T-helper 2 cell treated with Interferon-gamma antibody and Interleukin-4, amounts not matched to agents 5 μg/mL and 100 μg/mL, for 36 hours (primary cell): ENCODE results near the gene SZRD1.

Source experiments
- DNase-seq: peaks from one replicate; pipeline ENCODE4 v3.0.0; 2021; ENCODE audit warnings: low spot score
- H3K27ac Mint-ChIP-seq: one replicate; pipeline ENCODE4 v1.8.0; 2021; ENCODE audit warnings: mild to moderate bottlenecking, mixed read lengths
- H3K27me3 Mint-ChIP-seq: one replicate; pipeline ENCODE4 v1.8.0; 2021; ENCODE audit warnings: low read depth, mixed read lengths
- H3K36me3 Mint-ChIP-seq: one replicate; pipeline ENCODE4 v1.8.0; 2021; ENCODE audit warnings: low read depth, mixed read lengths
- H3K4me1 Mint-ChIP-seq: one replicate; pipeline ENCODE4 v1.8.0; 2021; ENCODE audit warnings: low read depth, mixed read lengths
- H3K4me3 Mint-ChIP-seq: one replicate; pipeline ENCODE4 v1.8.0; 2022; ENCODE audit warnings: mild to moderate bottlenecking, moderate library complexity, mixed read lengths
- H3K9me3 Mint-ChIP-seq: one replicate; pipeline ENCODE4 v1.8.0; 2021; ENCODE audit warnings: mixed read lengths

Gene SZRD1

GRCh38 chr1:16375521-16376340 lies 8.7 kb downstream of the SZRD1 start:
- H3K27me3 Mint-ChIP-seq = no peaks in the 10 kb centered on the region
- H3K36me3 Mint-ChIP-seq = peaks cover 27% of the 10 kb centered on the region
- no peak overlapping the region for H3K27ac Mint-ChIP-seq
- peaks cover 46% of the 10 kb centered on the region for H3K4me1 Mint-ChIP-seq
- no peak overlapping the region for H3K4me3 Mint-ChIP-seq
- H3K9me3 Mint-ChIP-seq = no peaks in the 10 kb centered on the region
- DNase-seq = no peak

GRCh38 chr1:16376971-16377370 lies 9.9 kb downstream of the SZRD1 start:
- Mint-ChIP-seq H3K9me3 (no peaks in the 10 kb centered on the region), H3K4me1 (peaks cover 39% of the 10 kb centered on the region), H3K4me3 (no peak overlapping the region), H3K27me3 (no peaks in the 10 kb centered on the region), H3K27ac (no peak overlapping the region), H3K36me3 (peaks cover 22% of the 10 kb centered on the region)
- DNase-seq = no peak

- H3K4me3 Mint-ChIP-seq = no peak overlapping the region
- no peaks in the 10 kb centered on the region for H3K9me3 Mint-ChIP-seq
- no peak for DNase-seq
- H3K27ac Mint-ChIP-seq = no peak overlapping the region
- no peaks in the 10 kb centered on the region for H3K27me3 Mint-ChIP-seq
- H3K36me3 Mint-ChIP-seq = peaks cover 14% of the 10 kb centered on the region
- H3K4me1 Mint-ChIP-seq = peaks cover 30% of the 10 kb centered on the region
These were observed 11.4 kb downstream of the SZRD1 start for GRCh38 chr1:16378443-16378842.

DNA sequence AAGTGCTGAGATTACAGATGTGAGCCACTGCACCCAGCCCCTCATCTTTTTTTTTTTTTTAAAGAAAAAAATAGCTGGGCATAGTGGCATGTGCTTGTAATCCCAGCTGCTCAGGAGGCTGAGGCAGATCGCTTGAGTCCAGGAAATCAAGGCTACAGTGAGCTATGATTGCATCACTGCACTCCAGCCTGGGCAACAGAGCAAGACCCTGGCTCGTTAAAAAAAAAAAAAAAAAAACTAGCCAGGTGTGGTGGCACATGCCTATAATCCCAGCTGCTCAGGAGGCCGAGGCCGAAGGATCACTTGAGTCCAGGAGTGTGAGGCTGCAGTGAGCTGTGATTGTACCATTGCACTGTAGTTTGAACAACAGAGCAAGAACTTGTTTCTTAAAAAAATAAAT lies 13.8 kb downstream of the SZRD1 start:
- DNase-seq = no peak
- H3K27me3 Mint-ChIP-seq = no peaks in the 10 kb centered on the region
- H3K4me3 Mint-ChIP-seq = no peak overlapping the region
- peaks cover 31% of the 10 kb centered on the region for H3K4me1 Mint-ChIP-seq
- no peak overlapping the region for H3K27ac Mint-ChIP-seq
- H3K36me3 Mint-ChIP-seq = peaks cover 12% of the 10 kb centered on the region
- H3K9me3 Mint-ChIP-seq = no peaks in the 10 kb centered on the region

DNA sequence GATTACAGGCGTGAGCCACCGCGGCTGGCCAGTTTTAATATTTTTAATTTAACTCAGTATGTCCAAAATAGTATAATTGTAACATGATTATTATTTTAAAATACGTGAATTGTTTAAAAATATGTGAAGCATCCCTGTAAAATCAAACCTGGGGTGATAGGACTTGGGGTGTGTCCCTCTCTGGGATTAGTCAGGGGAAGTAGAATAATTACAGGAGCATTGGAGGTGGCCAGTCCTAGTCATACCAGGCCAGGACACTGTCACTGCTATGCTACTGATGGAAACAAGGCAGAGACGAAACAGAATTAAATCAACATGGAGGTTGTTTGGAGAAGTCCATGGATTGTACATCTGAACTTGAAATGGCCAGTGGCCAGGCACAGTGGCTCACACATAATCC lies 16.8 kb downstream of the SZRD1 start:
- H3K27ac Mint-ChIP-seq = no peak overlapping the region
- H3K36me3 Mint-ChIP-seq = peaks cover 10% of the 10 kb centered on the region
- peaks cover 39% of the 10 kb centered on the region for H3K4me1 Mint-ChIP-seq
- H3K27me3 Mint-ChIP-seq = no peaks in the 10 kb centered on the region
- no peak for DNase-seq
- H3K9me3 Mint-ChIP-seq = no peaks in the 10 kb centered on the region
- H3K4me3 Mint-ChIP-seq = no peak overlapping the region

- peak overlapping the region; percentile 72 for H3K4me3 Mint-ChIP-seq
- no peak for DNase-seq
- H3K4me1 Mint-ChIP-seq = peaks cover 41% of the 10 kb centered on the region
- no peaks in the 10 kb centered on the region for H3K9me3 Mint-ChIP-seq
- peak overlapping the region; percentile 68 for H3K27ac Mint-ChIP-seq
- H3K36me3 Mint-ChIP-seq = peaks cover 12% of the 10 kb centered on the region
- no peaks in the 10 kb centered on the region for H3K27me3 Mint-ChIP-seq
These were observed 18.8 kb downstream of the SZRD1 start for GRCh38 chr1:16385659-16386453.

DNA sequence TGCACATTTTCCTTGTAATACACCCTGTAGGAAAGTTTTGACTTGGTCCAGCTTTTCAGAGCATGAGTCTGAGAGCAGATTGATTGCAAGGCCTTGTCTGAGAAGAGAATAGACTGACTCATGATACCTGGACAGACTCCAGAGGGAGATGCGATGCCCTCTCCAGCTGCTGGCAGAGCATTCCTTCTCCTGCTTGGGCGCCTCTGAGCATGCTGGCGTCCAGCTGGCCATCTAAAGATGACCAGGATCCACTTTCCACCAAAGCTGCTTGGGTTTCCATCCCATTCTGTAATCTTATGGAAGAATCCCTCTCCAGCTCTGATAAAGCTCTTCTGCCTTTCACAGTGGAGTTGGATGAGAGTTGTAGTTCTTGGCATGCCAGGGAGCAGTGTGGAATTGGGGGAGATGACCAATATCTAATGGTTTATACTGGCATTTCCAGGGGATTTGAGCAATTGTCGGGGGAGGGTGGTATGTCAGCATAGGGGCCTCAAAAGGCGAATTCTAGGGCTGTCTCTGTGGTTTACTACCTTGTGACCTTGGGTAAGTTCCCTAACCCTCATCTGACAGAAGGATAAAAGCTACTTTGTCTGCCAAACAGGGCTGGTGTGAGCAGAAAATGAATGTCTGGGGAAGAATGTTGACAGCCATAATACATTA lies 19.5 kb downstream of the SZRD1 start:
- Mint-ChIP-seq H3K9me3 (no peaks in the 10 kb centered on the region), H3K27me3 (no peaks in the 10 kb centered on the region), H3K36me3 (peaks cover 12% of the 10 kb centered on the region), H3K27ac (peak overlapping the region; percentile 68), H3K4me3 (peak overlapping the region; percentile 72), H3K4me1 (peaks cover 47% of the 10 kb centered on the region)
- DNase-seq = no peak

DNA sequence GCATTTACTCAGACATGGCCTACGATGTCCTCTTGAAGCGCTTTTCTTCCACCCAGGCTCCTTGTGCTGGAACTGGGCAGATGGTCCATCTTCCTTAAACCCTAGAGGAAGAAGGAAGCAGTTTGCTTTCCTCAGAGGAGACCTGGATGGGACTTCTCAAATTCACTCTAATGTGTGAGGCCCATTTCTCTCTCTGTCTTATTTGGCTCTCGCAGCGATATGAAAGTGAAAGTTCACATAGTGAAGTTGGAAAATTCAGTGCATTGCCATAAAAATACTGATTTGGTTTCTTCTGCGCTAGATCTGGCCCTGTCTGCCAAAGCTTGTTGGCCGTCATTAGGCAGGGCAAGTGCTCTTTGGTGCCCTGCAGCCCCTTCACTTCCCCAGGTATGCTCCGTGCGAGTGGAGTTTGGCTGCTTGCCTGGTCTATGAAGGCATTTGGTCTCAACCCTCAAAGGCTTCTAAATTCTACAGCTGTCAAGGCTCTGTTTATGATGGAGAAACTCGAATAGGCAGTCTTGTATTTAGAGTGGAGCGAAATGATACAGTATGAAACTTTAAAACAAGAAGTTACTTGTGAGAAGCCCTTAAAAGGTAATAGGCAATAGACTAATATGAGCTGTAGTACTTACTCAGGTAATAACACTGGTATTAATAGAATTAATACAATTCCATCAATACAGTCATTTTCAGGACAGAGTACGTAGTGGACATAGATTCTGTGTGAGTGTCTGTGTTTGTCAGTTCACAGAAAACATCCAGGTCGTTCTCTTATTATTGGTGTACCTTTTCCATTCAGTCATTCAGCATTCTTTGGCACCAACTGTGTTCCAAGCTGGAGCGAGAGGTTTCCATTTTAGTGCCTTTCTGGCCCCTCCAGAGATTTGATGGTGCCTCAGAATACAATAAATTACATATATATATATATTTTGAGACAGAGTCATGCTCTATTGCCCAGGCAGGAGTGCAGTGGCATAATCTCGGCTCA lies 20.5 kb downstream of the SZRD1 start:
- peaks cover 51% of the 10 kb centered on the region for H3K4me1 Mint-ChIP-seq
- H3K27ac Mint-ChIP-seq = peak overlapping the region; percentile 79
- H3K27me3 Mint-ChIP-seq = no peaks in the 10 kb centered on the region
- H3K36me3 Mint-ChIP-seq = peaks cover 9% of the 10 kb centered on the region
- H3K9me3 Mint-ChIP-seq = no peaks in the 10 kb centered on the region
- DNase-seq = no peak
- H3K4me3 Mint-ChIP-seq = peak overlapping the region; percentile 72

DNA sequence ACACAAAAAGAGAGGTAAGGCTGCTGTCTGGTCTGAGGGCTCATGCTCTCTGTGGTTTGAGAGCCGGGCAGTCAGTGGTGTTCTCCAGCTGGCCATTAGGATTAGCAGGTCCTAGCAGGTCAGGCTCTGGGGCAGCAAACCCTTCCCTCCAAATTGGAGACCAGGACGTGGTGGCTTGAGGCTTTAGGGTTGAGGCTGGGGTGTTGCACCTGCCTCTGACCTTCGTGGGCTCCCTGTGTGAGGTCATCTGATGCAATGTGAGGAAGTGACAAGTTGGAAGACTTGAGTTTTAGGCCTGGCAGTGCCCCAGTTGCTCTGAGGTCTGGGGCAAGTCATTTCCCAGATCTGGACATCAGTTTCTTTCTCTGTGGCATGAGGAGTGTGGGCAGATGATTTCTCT lies 24.4 kb downstream of the SZRD1 start:
- Mint-ChIP-seq H3K9me3 (no peaks in the 10 kb centered on the region), H3K4me1 (peaks cover 33% of the 10 kb centered on the region), H3K27ac (peak overlapping the region; percentile 44), H3K27me3 (no peaks in the 10 kb centered on the region), H3K36me3 (peaks cover 24% of the 10 kb centered on the region), H3K4me3 (no peak overlapping the region)
- no peak for DNase-seq

GRCh38 chr1:16392740-16393569 lies 25.9 kb downstream of the SZRD1 start:
- H3K4me1 Mint-ChIP-seq = peaks cover 24% of the 10 kb centered on the region
- no peaks in the 10 kb centered on the region for H3K27me3 Mint-ChIP-seq
- no peaks in the 10 kb centered on the region for H3K9me3 Mint-ChIP-seq
- DNase-seq = no peak
- no peak overlapping the region for H3K4me3 Mint-ChIP-seq
- H3K27ac Mint-ChIP-seq = peak overlapping the region; percentile 22
- H3K36me3 Mint-ChIP-seq = peaks cover 30% of the 10 kb centered on the region

- no peak overlapping the region for H3K4me3 Mint-ChIP-seq
- peaks cover 22% of the 10 kb centered on the region for H3K4me1 Mint-ChIP-seq
- H3K27ac Mint-ChIP-seq = no peak overlapping the region
- H3K36me3 Mint-ChIP-seq = peaks cover 30% of the 10 kb centered on the region
- no peak for DNase-seq
- no peaks in the 10 kb centered on the region for H3K27me3 Mint-ChIP-seq
- H3K9me3 Mint-ChIP-seq = no peaks in the 10 kb centered on the region
These were observed 26.8 kb downstream of the SZRD1 start for GRCh38 chr1:16393570-16394521.

DNA sequence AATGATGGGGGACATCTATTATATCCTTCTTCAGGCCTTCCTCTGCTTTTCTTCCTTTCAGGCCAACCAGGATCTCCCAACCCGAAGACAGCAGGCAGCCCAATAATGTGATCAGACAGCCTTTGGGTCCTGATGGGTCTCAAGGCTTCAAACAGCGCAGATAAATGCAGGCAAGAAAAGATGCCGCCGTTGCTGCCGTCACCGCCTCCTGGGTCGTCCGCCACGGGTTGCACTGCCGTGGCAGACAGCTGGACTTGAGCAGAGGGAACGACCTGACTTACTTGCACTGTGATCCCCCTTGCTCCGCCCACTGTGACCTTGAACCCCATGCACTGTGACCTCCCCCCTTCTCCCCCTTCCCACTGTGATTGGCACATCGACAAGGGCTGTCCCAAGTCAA lies 27.9 kb downstream of the SZRD1 start:
- Mint-ChIP-seq H3K27me3 (no peaks in the 10 kb centered on the region), H3K4me1 (peaks cover 22% of the 10 kb centered on the region), H3K36me3 (peaks cover 36% of the 10 kb centered on the region), H3K4me3 (no peak overlapping the region), H3K27ac (no peak overlapping the region), H3K9me3 (no peaks in the 10 kb centered on the region)
- no peak for DNase-seq
